ENCODE data around the gene SFT2D1. TPM values are rescaled to one million over a fixed set of nuclear protein-coding genes. Genes with fewer than 3 reads are reported as not detected.
A peak's percentile ranks its signal among the peaks of the same experiment; 100 is the strongest.

Gene SFT2D1
- total RNA-seq, 4 donors from 2014 or later, result 41.1 to 59.4 (median 54.8) TPM

DNA sequence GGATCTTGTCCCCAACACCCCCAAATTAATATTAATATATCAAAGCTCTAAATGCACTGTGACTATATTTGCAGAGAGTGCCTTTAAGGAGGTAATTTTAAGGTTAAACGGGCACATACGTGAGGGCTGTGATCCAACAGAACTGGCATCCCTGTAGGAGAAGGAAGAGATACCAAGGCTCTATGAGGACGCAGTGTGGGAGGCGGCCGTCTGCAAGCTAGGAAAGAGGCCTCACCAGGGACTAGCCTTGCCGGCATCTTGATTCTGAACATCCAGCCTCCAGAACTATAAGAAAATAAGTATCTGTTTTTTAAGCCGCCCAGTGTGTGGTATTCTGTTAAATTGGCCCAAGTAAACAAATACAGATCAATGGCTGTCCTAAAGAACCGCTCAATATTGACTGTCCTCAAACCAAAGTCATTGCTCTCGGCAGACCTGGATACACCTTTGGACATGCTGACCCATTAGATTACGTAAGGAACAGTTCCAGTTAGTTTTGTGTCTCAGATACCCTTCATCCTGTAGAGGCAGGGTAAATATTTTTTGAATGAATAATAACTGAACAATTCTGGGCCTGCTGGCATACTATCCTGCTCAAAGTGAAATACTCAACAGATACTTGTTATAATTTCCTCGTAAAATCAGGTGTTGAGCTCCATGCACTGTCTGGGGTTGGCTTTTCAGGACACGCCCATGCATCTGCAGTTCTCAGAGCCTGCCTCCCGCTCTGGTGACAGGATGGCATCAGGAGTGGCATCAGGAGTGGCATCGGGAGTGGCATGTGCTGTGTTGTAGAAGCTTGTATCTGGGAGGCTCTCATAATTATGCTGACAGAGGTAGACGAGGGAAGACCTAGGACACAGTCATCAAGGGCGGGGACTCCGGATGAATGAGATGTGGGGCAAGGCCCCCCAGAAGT, 40.5 kb downstream of the SFT2D1 start:
- Histone ChIP-seq H3K4me1 (peaks cover 0 to 4% (median 1%) of the 10 kb centered on the region in 4 donors), H3K4me3 (no peak overlapping the region), H3K27me3 (peaks cover 0 to 55% of the 10 kb centered on the region in 2 donors), H3K36me3 (no peaks in the 10 kb centered on the region), H3K27ac (no peak overlapping the region), H3K9me3 (no peaks in the 10 kb centered on the region)
- no peak for DNase-seq (ENCODE audit: low spot score in 2 of 2)
- WGBS, 2 donors, result 88 to 89% methylated on average over 17 of the region's 17 CpGs
- TF ChIP-seq POLR2A (IDR thresholded peaks at IDR 0.05) (no peak), EP300 (IDR thresholded peaks at IDR 0.05) (no peak)
- TF ChIP-seq, protein P1, sequence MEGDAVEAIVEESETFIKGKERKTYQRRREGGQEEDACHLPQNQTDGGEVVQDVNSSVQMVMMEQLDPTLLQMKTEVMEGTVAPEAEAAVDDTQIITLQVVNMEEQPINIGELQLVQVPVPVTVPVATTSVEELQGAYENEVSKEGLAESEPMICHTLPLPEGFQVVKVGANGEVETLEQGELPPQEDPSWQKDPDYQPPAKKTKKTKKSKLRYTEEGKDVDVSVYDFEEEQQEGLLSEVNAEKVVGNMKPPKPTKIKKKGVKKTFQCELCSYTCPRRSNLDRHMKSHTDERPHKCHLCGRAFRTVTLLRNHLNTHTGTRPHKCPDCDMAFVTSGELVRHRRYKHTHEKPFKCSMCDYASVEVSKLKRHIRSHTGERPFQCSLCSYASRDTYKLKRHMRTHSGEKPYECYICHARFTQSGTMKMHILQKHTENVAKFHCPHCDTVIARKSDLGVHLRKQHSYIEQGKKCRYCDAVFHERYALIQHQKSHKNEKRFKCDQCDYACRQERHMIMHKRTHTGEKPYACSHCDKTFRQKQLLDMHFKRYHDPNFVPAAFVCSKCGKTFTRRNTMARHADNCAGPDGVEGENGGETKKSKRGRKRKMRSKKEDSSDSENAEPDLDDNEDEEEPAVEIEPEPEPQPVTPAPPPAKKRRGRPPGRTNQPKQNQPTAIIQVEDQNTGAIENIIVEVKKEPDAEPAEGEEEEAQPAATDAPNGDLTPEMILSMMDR (IDR thresholded peaks at IDR 0.05), result no peak

DNA sequence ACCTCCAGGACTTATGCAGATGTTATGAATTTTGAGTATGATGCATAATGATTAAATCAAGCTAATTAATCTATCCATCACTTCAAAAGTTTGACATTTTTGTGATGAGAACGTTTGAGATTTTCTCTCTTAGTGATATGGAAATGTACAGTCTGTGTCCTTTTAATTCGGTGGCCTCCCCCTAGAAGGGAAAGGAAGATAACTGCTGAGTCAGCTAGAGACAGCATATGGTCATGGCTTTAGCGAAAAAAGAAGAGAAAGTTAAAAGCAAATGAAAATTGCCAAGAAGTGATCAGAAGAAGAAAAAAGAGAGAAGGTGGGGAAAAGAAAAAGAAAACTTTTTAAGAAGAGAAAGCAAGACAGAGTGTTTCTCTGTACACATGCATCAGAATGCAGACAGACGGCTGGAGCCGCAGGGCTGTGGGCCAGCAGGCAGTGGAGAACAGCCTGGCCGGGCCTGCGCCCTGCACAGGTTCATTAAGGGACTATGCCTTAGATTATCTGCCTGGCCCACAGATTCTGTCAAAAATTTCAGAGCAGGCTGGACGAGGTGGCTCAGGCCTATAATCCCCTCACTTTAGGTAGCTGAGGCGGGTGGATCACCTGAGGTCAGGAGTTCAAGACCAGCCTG, 41.9 kb downstream of the SFT2D1 start:
- Histone ChIP-seq H3K4me3 (no peak overlapping the region), H3K36me3 (no peaks in the 10 kb centered on the region), H3K9me3 (no peaks in the 10 kb centered on the region), H3K27me3 (peaks cover 0 to 41% of the 10 kb centered on the region in 2 donors), H3K27ac (no peak overlapping the region), H3K4me1 (no peaks in the 10 kb centered on the region)
- TF ChIP-seq POLR2A (IDR thresholded peaks at IDR 0.05) (no peak), EP300 (IDR thresholded peaks at IDR 0.05) (no peak)
- TF ChIP-seq, protein P1 (IDR thresholded peaks at IDR 0.05), result no peak
- 83 to 86% methylated on average over 9 of the region's 9 CpGs for WGBS, 2 donors
- no peak for DNase-seq (ENCODE audit: low spot score in 2 of 2)

DNA sequence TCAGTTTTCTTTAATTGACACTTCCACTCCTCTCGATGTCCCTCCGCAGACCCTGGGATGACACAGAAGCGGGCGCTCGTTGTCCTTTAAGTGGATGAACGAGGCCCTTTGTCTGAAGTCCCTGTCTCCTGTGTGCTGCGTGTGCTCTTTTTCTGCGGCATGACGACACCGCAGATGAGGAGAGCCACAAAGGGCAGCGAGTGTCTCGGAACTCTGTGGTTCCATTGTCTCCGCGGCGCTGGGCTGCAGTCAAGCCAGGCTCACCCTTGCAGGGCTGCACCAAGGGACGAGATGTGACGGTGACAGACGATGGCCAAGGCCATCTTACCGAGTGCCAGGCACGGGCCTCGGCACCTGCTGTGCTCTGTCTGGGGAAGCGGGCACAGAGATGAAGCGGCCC, 44.7 kb downstream of the SFT2D1 start:
- Histone ChIP-seq H3K9me3 (no peaks in the 10 kb centered on the region), H3K4me3 (peak overlapping the region in 1 of 4 donors; percentile 0), H3K27me3 (peaks cover 0 to 22% of the 10 kb centered on the region in 2 donors), H3K27ac (no peak overlapping the region), H3K36me3 (no peaks in the 10 kb centered on the region), H3K4me1 (no peaks in the 10 kb centered on the region)
- DNase-seq (ENCODE audit: low spot score in 2 of 2), result no peak
- 62 to 65% methylated on average over 23 of the region's 23 CpGs for WGBS, 2 donors
- TF ChIP-seq POLR2A (IDR thresholded peaks at IDR 0.05) (no peak), EP300 (IDR thresholded peaks at IDR 0.05) (no peak)
- TF ChIP-seq, protein P1 (IDR thresholded peaks at IDR 0.05), result no peak

DNA sequence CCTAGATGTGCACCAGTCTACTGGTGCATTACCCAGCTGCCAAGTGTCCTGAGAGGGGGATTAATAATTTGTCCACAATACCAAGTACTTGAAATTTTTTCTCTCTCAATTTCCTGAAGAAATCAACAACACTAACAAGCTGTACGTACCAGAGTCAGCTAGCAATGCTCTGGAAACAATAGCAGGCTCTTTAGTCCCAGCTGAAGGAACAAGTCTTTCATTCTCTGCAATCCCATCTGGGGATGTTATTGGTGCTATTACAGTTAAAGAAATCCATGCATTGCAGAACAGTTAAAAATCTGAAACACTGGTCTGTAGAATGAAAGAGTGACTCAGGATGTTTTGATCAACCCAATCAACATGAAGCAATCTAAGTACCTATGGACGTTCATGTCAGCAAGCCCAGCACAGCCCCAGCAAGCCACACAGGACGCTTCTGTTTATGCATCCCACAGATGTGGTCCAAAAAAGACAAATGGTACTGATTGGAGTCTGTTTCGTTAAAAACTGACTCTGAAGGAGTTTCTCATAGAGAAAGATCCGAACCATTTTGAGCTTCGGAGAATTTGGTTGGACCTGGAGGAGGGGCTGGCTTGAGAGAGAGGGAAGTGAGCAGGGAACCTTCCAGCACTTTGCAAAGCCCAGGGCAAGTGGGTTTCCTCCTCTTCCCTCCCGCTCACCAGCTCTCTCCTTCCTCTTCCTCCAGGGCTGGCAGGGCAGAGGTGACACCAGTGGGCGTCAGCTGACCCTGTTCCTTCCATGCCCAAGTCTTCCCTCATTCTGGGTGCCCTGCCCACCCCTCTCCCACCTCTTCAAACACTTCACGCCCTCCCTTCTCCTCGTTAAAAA, 46.1 kb downstream of the SFT2D1 start:
- no peak for DNase-seq (ENCODE audit: low spot score in 2 of 2)
- Histone ChIP-seq H3K4me3 (no peak overlapping the region), H3K27me3 (peaks cover 0 to 10% of the 10 kb centered on the region in 2 donors), H3K4me1 (no peaks in the 10 kb centered on the region), H3K9me3 (no peaks in the 10 kb centered on the region), H3K27ac (no peak overlapping the region), H3K36me3 (no peaks in the 10 kb centered on the region)
- TF ChIP-seq POLR2A (IDR thresholded peaks at IDR 0.05), result no peak
- TF ChIP-seq, protein P1 (IDR thresholded peaks at IDR 0.05), result no peak
- no peak for TF ChIP-seq EP300 (IDR thresholded peaks at IDR 0.05)
- WGBS, 2 donors, result 60 to 72% methylated on average over 10 of the region's 10 CpGs
